Measurements from ENCODE around the gene PARP15.

DNA sequence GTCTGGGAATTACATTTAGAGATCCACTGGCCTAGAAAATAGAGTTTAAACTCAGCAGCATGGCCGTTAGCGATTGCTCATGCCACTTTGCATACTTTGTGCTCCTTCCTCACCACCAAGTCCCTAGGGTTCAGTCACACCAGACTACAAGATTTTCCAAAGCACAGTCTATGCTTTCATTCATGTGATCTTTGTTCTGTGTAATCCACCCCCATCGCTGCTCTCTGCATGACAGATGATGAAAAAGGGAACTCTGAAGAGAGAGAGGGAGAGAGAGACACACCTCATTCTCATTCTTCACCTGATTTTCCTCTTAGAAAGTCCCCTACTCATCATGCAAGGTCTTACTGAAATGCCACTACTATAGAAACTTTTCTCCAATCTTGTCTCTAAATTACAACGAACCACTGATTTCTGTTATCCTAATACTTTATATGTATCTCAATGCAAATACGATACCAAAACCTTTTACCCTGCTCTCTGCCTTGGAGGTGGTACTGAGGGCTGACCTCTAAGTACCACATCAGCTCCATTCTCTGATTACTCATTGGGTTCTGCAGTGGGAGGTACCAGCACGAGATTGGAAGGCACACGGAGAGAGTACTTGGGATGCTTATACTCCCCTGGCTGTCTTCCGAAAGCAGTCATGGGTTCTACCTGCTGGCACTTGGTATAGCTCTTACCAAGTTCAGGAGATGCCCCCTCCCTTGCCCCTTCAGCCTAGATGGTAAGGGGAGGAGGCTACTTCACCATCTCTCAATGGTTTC lies 1.1 kb upstream of the PARP15 start:
- TF ChIP-seq, protein P1, sequence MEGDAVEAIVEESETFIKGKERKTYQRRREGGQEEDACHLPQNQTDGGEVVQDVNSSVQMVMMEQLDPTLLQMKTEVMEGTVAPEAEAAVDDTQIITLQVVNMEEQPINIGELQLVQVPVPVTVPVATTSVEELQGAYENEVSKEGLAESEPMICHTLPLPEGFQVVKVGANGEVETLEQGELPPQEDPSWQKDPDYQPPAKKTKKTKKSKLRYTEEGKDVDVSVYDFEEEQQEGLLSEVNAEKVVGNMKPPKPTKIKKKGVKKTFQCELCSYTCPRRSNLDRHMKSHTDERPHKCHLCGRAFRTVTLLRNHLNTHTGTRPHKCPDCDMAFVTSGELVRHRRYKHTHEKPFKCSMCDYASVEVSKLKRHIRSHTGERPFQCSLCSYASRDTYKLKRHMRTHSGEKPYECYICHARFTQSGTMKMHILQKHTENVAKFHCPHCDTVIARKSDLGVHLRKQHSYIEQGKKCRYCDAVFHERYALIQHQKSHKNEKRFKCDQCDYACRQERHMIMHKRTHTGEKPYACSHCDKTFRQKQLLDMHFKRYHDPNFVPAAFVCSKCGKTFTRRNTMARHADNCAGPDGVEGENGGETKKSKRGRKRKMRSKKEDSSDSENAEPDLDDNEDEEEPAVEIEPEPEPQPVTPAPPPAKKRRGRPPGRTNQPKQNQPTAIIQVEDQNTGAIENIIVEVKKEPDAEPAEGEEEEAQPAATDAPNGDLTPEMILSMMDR (IDR thresholded peaks at IDR 0.05), result no peak
- TF ChIP-seq POLR2A (IDR thresholded peaks at IDR 0.05) (no peak), EP300 (IDR thresholded peaks at IDR 0.05) (no peak)

Data from ovary (tissue), 3 donors.